ENCODE measurements around the gene HCAR1. TPM values are rescaled to one million over a fixed set of nuclear protein-coding genes. Genes with fewer than 3 reads are reported as not detected.
"Not testable (repeated sequence)": the region's sequence is repeated elsewhere in the genome, so short reads cannot be mapped to it uniquely, and the experiment has no call there.

HCAR1 gene
- total and polyA plus RNA-seq, 8 donors = 0.29 to 0.66 (median 0.56) TPM

DNA sequence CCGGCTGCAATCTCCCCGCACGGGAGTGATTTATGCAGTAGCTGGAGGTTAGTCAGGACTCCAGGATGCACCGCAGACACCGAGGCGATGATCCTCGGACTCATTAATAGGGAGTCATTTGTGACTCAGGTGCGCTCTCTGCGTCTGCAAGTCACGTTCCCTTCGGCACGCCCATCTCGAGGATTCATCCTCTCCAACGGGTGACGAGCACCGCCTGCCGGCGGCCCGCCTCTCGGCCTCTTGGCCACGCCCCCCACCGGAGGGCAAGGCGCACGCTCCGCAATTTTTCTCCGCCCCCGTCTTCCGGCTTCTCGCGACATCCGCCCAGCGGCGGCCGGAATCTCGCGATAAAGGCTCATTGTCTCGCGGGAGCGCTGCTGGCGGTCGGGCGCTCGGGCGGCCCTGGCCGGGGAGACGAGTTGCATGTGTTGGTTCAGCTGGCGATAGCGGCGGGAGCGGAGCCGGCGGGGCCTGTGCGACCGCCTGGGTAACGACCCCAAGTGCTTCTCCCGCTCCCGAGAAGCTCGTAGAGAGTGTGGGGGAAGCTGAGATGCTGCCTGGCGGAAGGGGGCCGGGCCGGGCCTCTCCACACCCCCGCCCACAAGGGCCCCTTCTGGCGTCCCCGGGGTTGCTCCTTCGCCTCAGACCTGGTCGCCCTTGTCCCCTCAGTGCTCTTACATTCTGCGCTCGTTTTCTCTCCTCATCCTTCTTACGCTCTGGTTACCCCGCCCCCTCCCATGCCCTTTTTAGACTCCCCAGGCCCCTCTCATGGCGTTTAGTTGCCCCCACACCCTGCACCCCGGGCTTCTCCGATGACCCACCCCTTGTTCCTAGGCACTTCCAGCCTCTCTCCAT, 22.0 kb upstream of the HCAR1 start, which contains the start of gene DENR:
Gene DENR, plus strand, starts transcription at position 361 of the 855 bp plus-strand sequence. CDS start 878 bp downstream, outside the sequence.
- H3K27me3 ChIP-seq = no peaks in the 10 kb centered on the region
- peak; percentile 99 for ATAC-seq
- TF ChIP-seq, protein P1, sequence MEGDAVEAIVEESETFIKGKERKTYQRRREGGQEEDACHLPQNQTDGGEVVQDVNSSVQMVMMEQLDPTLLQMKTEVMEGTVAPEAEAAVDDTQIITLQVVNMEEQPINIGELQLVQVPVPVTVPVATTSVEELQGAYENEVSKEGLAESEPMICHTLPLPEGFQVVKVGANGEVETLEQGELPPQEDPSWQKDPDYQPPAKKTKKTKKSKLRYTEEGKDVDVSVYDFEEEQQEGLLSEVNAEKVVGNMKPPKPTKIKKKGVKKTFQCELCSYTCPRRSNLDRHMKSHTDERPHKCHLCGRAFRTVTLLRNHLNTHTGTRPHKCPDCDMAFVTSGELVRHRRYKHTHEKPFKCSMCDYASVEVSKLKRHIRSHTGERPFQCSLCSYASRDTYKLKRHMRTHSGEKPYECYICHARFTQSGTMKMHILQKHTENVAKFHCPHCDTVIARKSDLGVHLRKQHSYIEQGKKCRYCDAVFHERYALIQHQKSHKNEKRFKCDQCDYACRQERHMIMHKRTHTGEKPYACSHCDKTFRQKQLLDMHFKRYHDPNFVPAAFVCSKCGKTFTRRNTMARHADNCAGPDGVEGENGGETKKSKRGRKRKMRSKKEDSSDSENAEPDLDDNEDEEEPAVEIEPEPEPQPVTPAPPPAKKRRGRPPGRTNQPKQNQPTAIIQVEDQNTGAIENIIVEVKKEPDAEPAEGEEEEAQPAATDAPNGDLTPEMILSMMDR (IDR thresholded peaks at IDR 0.05) = peak; percentile 61 to 86
- H3K4me3 ChIP-seq = peak within 1 kb of the TSS; percentile 64 to 89
- peaks cover 0 to 36% of the 10 kb centered on the region in 2 donors for H3K36me3 ChIP-seq
- intact Hi-C loops (cut with DNase I) = loop anchor here in 1 of 2 donors (5.0 kb wide), 1 partner anchor 115 kb away; no protein-coding TSS in a partner anchor
- H3K9me3 ChIP-seq = no peaks in the 10 kb centered on the region
- peaks cover 7 to 39% of the 10 kb centered on the region in 2 donors for H3K4me1 ChIP-seq
- DNase-seq = peak; percentile 97 to 99 (median 98)
- H3K27ac ChIP-seq = peak within 1 kb of the TSS; percentile 78 to 84

DNA sequence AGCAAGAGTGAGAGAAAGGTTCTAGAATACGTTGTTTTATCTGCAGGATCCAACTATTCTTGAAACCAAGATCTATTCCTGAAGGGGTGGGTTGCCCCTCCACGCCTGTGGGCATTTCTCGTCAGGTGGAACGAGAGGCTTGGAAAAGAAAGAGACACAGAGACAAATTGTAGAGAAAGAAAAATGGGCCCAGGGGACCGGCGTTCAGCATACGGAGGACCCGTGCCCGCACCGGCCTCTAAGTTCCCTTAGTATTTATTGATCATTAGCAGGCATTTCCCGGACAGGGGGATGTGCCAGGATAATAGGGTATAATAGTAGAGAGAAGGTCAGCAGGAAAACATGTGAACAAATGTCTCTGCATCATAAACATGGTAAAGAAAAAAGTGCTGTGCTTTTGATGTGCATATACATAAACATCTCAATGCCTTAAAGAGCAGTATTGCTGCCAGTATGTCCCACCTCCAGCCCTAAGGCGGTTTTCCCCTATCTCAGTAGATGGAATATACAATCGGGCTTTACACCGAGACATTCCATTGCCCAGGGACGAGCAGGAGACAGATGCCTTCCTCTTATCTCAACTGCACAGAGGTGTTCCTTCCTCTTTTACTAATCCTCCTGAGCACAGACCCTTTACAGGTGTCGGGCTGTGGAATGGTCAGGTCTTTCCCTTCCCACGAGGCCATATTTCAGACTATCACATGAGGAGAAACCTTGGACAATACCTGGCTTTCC, 20.3 kb upstream of the HCAR1 start:
- ATAC-seq, H3K4me3 ChIP-seq, H3K27me3 ChIP-seq, H3K27ac ChIP-seq, H3K9me3 ChIP-seq, DNase-seq: not testable (repeated sequence)
- Histone ChIP-seq H3K4me1 (peaks cover 7 to 45% of the 10 kb centered on the region in 2 donors), H3K36me3 (peaks cover 0 to 18% of the 10 kb centered on the region in 2 donors)
- intact Hi-C loops (cut with DNase I) = loop anchor here in 1 of 2 donors (5.0 kb wide), 1 partner anchor 114 kb away; no protein-coding TSS in a partner anchor

DNA sequence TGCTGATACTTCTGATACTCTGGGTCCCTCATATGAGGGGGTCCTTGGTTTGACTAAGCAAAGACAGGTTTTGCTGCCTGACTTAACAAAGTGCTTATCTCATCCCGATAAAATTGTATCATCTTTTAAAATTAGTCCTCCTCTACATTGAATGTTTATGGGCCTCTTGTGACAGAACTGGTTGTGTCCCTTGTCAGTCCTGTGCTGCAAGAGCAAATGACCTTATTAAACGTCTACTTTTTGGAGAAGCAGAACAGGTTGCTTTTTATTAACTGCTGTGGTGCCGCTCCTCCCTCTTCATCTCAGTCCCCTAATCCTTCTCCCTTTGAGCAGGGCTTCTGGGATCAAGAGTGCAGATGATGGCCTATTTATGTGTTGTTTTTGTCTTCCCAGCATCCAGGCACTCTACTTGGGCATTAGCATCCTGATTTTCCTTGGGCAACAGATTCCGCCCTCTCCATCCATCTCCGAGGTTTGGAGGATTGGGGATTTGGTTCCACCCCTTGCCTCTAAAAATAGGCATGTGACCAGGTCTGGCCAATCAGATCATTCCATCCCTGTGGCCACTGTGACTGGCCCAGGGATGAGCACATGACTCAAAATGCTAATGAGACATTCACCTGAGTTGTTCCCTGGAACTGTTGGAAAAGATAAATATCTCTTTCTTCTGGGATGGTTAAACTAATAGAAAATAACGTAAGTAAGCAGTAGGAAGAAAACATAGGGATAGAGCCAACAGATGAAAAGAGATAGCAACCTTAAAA, 19.1 kb upstream of the HCAR1 start:
- Histone ChIP-seq H3K4me1 (peaks cover 7 to 45% of the 10 kb centered on the region in 2 donors), H3K27ac (no peak overlapping the region), H3K27me3 (no peaks in the 10 kb centered on the region), H3K4me3 (no peak overlapping the region), H3K9me3 (no peaks in the 10 kb centered on the region), H3K36me3 (peaks cover 0 to 6% of the 10 kb centered on the region in 2 donors)
- ATAC-seq = no peak
- TF ChIP-seq, protein P1 (IDR thresholded peaks at IDR 0.05) = no peak
- intact Hi-C loops (cut with DNase I) = loop anchor here in 1 of 2 donors (5.0 kb wide), 1 partner anchor 112 kb away; no protein-coding TSS in a partner anchor
- DNase-seq = no peak

DNA sequence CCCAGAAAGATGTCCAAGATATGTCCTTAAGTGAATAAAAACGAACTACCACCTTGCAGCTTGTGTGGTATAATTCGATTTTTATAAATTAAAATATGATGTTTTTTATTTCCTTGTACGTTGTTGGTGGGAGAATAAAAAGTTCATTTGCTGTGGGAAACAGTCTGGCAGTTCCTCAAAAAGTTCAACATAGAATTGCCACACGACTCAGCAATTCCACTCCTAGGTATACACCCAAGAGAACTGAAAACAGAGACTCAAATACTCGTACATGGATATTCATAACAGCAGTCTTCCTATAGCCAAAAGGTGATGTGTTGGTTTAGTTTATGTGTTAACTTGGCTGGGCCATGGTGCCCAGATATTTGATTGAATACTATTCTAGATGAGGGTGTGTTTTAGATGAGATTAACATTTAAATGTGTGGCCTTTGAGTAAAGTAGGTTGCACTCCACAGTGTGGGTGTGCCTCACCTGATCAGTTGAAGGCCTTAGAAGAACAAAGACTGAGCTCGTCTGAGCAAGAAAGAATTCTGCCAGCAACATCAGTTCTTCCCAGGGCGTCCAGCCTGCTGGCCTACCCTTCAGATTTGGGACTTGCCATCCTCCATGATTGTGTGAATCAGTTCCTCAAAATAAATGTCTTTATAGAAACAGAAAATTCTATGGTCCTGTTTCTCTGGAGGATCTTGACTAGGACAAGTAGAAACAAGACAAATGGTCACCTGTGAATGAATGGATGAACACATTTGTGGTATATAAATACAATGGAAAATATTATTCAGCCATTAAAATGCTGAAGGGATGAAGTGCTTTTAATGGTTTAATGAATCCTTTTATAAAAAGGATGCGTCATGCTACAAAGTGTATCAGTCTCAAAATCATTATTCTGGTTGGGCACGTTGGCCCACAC, 16.8 kb upstream of the HCAR1 start:
- no peaks in the 10 kb centered on the region for H3K9me3 ChIP-seq
- H3K36me3 ChIP-seq = no peaks in the 10 kb centered on the region
- peak overlapping the region in 1 of 2 donors; percentile 45 for H3K27ac ChIP-seq
- DNase-seq (no peak), ATAC-seq (no peak)
- H3K27me3 ChIP-seq = no peaks in the 10 kb centered on the region
- intact Hi-C loops (cut with DNase I) = no loop called here
- TF ChIP-seq, protein P1 (IDR thresholded peaks at IDR 0.05) = no peak
- H3K4me3 ChIP-seq = no peak overlapping the region
- peaks cover 0 to 49% of the 10 kb centered on the region in 2 donors for H3K4me1 ChIP-seq

Data from left lung (tissue), 10 donors.